ENCODE results near the gene ADAM12.

Gene ADAM12

DNA sequence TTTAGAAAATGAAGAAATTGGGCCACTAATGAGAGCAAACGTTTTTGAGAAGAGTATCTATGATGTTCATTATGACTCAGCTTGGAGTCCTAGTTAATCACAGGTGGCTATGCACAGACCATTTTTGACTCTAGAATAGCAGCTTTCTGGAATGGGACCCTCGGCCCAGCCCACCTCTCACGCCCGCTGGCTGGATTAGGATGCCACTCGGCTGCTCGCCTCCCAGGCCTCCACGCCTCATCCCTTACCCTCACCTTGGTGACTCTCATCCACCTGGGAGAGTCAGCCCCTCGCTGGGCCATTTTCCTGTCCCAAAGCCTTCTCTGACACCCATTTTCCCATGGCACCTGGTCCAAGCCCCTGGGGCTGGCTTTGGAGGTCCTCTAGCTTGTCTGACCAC, 173.6 kb downstream of the ADAM12 start:
- TF ChIP-seq, protein P1, sequence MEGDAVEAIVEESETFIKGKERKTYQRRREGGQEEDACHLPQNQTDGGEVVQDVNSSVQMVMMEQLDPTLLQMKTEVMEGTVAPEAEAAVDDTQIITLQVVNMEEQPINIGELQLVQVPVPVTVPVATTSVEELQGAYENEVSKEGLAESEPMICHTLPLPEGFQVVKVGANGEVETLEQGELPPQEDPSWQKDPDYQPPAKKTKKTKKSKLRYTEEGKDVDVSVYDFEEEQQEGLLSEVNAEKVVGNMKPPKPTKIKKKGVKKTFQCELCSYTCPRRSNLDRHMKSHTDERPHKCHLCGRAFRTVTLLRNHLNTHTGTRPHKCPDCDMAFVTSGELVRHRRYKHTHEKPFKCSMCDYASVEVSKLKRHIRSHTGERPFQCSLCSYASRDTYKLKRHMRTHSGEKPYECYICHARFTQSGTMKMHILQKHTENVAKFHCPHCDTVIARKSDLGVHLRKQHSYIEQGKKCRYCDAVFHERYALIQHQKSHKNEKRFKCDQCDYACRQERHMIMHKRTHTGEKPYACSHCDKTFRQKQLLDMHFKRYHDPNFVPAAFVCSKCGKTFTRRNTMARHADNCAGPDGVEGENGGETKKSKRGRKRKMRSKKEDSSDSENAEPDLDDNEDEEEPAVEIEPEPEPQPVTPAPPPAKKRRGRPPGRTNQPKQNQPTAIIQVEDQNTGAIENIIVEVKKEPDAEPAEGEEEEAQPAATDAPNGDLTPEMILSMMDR (IDR thresholded peaks at IDR 0.05; ENCODE audit: extremely low read depth, insufficient read depth, missing control alignments): no peak
- DNase-seq (ENCODE audit: low spot score): no peak
- in situ Hi-C loops (cut with MboI; ENCODE audit: low pct_unique_long_range_greater_than_20kb, low sequenced_read_pairs, unreplicated experiment): no loop called here

DNA sequence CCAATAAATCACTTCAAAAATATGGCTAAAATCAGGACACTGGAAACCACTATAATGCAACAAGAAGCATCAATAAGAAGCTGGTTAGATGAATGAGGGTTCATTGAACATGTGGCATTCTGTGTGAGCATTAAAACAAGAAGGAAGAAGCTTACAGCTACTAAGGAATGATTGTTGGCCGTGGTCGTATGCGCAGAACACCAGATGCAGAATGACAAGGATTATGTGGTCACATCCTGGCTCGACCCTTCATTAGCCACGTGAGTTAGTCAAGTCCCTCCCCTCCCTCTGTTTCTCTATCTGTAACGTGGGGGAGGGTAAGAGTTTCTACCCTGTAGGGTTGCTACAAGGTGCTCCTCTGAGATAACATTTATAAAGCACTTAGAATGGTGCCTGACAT, 174.3 kb downstream of the ADAM12 start:
- DNase-seq (ENCODE audit: low spot score): no peak
- TF ChIP-seq, protein P1 (IDR thresholded peaks at IDR 0.05; ENCODE audit: extremely low read depth, insufficient read depth, missing control alignments): no peak
- in situ Hi-C loops (cut with MboI; ENCODE audit: low pct_unique_long_range_greater_than_20kb, low sequenced_read_pairs, unreplicated experiment): no loop called here

DNA sequence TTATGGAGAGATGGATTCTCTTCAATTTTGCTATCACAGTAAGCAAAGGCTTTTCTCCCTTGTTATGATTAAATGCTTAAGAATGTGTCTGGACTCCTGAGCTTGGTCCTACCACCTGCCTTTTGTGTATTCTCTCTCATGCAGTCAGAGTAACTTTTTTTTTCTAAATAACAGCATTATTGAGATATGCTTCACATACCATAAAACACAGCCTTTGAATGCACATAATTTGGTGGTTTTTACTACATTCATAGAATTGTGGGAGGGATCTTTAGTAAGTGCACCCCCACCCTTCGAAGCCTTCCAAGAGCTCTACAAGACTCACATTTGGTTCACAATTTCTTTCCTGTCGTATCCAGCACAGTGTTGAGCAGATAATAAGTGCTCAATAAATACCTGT, 175.5 kb downstream of the ADAM12 start:
- no peak for DNase-seq (ENCODE audit: low spot score)
- TF ChIP-seq, protein P1 (IDR thresholded peaks at IDR 0.05; ENCODE audit: extremely low read depth, insufficient read depth, missing control alignments): no peak
- in situ Hi-C loops (cut with MboI; ENCODE audit: low pct_unique_long_range_greater_than_20kb, low sequenced_read_pairs, unreplicated experiment): no loop called here

DNA sequence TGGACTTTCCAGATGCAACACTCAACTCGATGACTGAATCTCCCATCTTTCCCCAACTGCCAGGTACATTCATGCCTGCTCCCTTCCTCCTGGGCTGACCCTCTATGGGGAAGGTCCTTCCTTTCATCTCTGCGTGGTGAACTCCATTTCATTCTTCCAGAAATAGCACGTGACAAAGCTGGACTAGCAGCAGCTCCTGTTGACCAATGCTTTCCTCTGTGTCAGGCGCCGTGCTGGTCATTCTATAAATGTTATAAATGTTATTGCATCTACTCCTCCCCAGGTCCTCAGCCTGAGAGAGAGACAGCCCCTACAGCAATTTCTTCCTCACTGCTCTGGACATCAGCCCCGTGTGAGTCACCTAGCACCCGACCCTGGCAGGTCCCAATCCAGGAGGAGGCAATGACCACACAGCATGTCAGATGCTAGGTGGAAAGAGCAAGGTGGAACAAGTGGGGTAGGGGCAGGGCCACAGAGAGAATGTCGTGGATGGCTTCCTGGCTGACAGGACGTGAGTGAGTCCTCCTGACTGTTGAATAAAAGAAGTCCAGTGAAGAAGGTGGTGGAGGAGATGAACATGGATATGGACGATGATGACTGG, 178.1 kb downstream of the ADAM12 start:
- no peak for DNase-seq (ENCODE audit: low spot score)
- in situ Hi-C loops (cut with MboI; ENCODE audit: low pct_unique_long_range_greater_than_20kb, low sequenced_read_pairs, unreplicated experiment): no loop called here
- TF ChIP-seq, protein P1 (IDR thresholded peaks at IDR 0.05; ENCODE audit: extremely low read depth, insufficient read depth, missing control alignments): no peak

DNA sequence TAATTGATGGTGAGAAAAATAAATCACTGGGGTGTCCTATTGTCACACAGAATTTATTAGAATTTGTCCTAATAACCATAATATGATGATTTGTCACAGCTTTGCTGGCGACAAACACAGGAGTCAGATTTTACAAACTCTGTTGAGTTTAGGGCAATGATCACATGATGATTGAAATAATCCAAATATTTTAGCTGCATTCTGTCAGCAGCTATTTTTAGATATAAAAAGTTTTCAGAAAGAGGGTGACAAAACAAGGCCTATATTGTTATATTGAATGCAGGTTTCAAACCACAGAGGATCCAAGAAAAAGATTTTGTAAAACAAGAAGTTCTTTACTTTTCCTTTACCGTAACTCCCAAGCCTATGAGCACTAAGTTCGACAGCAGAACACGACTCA, 178.8 kb downstream of the ADAM12 start:
- in situ Hi-C loops (cut with MboI; ENCODE audit: low pct_unique_long_range_greater_than_20kb, low sequenced_read_pairs, unreplicated experiment): no loop called here
- DNase-seq (ENCODE audit: low spot score): no peak
- TF ChIP-seq, protein P1 (IDR thresholded peaks at IDR 0.05; ENCODE audit: extremely low read depth, insufficient read depth, missing control alignments): no peak

DNA sequence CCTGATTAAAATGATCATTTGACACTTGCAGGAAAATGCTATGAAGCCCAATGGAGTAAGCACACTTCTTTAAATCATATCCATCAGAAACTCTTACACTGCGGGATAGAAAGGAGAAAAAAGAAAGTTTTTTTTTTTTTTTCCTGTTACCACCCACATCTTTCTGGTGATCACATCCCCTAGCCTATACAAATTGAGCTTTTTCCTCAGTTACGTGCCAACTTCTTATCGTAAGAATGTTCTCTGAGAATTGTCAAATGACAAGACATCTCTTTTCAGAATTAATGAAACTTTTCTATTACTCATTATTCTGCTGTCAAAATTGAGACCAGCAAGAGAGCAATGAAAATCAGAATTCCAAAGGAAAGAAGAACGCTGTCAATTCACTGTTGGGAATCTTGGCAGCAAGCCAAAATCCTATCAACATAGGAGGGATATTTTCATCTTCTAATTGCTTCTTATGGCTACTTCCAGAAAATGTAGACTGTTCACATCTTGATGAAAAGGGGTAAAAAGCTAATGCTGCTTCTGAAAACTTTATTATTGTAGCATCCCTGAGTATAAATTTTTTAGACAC, 179.5 kb downstream of the ADAM12 start:
- in situ Hi-C loops (cut with MboI; ENCODE audit: low pct_unique_long_range_greater_than_20kb, low sequenced_read_pairs, unreplicated experiment): no loop called here
- DNase-seq (ENCODE audit: low spot score): no peak
- TF ChIP-seq, protein P1 (IDR thresholded peaks at IDR 0.05; ENCODE audit: extremely low read depth, insufficient read depth, missing control alignments): no peak

Measured in GM13977 (cell line).